GM19463 (cell line): ENCODE measurements around the gene TPK1.

Experiments
- ATAC-seq: cut with Tn5 transposase; IDR thresholded peaks from one replicate; pipeline ENCODE4 v1.9.1; 2021; ENCODE audit warnings: mild to moderate bottlenecking, moderate library complexity; ENCODE audit not compliant: unreplicated experiment

Gene TPK1

DNA sequence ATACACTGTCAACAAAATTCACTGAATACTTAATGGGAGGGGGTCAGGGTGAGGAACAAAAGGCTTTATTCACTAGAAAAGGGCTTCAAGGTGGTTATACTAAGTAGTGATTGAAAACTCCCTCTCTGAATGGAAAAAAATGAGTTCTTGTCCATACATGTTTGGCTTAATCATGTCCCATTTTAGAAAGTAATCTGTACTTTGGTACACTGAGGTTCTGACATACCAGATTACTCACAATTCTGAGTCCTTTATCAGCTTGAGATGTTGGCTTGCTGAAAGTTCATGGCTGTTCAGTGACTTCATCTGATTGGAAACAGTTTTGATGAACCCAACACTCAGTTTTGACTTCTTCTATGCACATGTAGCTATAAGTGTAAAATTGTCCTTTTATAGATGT, 419.5 kb downstream of the TPK1 start:
- no peak for ATAC-seq

DNA sequence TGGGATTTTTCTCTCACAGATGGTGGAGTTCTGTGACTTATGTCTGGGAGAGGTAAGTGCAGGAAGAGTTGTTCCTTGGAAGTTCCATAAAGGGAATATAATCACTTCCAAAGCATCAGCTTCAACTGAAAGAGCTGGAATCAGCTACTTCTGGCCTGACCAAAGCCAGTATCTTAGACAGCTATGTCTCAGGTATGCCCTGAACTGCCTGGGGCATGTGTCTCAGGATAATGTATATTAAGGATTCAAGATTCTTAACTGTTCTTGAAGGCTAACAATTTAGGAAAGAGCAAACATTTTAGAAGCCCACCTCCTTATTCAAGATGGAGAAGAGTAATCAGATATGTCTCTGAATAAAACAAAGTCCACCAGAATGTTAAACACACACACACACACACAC, 420.0 kb downstream of the TPK1 start:
- ATAC-seq, result no peak

DNA sequence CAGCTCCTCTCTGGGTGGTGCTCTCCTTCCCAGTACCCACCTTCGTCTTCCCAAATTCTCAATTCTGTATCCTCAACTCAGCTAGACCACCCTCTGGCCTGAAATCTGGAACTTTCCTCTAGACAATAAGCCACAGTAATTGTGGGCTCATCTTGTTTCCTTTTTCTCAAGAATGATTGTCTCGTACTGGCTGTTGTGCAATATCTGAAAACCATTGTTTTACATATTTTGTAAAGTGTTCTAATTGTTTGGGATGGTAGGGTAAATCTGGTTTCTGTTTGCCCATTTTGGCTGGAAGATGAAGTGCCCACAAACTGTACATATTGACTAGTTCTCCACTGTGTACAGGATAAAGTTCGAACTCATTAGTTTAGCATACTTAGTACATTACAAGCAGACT, 421.0 kb downstream of the TPK1 start:
- no peak for ATAC-seq

DNA sequence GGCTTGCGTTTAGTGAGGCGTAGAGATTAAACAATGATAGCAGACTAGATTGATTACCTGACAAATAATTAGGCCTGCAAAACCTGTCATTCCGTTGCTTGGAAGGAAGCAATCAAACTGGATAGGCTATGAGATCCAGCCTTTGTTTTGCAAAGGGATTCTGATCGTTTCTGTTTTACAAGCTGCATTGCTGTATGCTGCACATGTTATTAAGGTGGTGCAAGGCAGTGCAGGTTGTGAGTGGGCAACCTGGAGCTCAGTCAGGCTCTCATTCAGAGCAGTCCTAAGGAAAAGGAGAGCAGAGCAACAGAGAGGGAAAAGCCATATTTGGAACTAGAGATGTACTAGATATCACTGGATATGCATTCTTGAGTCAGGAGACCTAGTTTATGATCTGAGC, 425.4 kb downstream of the TPK1 start:
- no peak for ATAC-seq

DNA sequence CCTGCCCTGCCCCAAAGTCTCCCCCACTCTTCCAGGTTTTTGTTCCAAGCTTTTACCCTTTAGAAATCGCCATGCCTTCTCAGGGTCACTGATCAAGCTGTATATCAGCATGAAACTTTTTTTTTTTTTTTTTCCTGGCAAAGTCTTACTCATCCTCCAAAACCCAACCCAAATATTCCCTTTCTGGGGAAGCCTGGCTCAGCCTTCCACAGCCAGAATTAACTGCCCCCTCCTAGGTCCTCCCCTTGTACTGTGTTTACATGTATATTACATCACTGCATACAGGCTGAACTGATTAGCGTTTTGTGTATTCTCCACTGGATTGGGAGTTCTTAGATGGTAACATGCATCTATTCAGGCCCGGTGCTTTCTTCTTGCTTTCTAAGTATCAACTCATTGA, 427.7 kb downstream of the TPK1 start:
- ATAC-seq, result no peak

DNA sequence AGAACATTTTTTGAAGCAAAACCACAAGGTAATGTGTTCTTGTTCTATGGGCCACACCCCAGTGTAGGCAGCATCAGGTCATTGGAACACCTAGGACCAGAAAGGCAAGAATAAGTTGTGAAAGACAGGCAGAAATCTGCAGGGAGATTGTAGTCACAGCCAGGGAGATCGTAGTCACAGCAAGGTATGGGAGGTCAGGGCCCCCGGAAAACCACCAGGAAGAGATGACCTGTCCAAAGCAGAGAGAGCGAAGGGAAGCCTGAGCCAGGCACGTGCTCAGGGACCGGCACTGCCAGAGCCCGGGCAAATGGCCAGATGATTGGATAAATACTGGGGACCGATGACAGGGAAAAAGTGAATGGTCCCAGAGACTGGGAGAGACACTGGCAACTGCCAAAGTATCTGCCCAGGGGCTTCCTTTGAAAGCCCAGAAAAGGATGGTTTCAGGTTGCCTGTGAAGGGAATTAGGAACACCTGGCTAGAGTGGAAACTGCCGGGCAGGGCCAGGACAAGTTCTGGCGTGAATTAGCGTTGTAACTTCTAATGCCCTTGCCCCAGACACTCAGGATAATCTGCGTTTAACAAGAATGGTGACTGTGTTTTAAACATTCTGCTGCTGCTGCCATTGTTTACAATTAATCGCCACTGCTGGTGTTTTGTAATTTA, 428.5 kb downstream of the TPK1 start:
- no peak for ATAC-seq

DNA sequence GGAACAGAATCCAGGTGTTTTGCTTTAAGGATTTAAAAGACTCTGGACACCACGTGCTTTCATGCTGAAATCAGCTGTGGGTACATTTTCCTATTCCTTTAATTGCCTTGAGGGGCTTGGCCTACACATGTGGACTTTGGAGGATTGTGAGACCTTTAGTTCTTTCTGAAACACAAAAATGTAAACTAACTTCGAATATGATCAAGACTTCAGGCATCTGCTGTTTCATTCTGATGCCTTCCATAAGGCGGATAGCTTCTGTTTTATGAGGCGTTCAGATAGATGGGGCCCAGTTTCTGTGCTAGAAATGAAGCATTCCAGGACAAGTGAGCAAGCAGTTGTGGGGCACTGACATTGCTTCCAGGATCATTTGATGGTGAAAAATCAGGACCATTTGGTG, 430.9 kb downstream of the TPK1 start:
- ATAC-seq, result no peak

DNA sequence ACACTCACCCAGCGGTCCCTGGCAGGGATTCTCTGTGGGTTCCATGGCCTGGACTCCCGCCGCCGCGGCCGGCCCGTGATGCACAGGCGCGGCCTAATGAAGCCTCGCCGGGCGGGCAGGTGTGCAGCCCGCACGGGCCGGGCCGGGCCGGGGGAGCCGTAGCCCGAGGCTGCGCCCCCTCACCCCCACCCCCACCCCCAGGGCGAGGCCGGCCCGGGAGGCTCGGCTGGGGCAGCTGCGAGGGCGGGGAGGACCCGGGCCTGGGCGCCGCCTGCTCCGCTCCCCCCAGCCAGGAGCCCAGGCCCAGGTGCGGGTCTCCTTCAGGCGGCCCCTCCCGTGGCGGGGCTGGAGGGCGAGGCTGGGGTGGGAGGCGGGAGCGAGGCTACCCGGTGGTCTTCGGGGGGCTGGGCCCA, 432.2 kb downstream of the TPK1 start, which contains the start of gene NOBOX:
Gene NOBOX (minus strand): TSS at position 45 of the 413 bp plus-strand sequence.
- no peak for ATAC-seq

DNA sequence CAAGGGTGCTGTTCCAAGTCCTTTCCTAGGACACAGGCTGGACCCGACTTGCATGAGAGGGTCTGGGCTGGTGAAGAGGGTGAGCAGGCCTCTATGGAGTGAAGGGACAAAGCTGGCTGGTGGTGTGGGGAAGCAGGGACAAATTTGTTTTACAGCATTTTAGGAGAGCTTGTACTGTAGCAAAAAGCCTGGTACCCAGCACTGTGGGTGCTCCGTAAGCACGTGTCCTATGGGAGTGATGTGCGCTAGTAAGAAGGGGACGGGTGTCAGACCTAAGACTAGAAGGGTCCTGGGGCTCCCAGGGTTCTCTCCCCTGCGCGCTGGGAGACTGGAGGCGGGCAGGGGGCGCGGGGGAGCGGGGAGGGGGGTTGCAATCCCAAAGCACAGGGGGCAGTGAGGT, 432.8 kb downstream of the TPK1 start:
- no peak for ATAC-seq
